Right atrium auricular region (tissue), 2 donors: ENCODE measurements around the gene ADAMTS2. TPM values are rescaled to one million over a fixed set of nuclear protein-coding genes. Genes with fewer than 3 reads are reported as not detected.

Experiments
- DNase-seq: peaks from one replicate; pipeline ENCODE4 v3.0.0-alpha.2; 2019; ENCODE audit warnings: low spot score
- H3K27ac ChIP-seq, 2 donors: fragments of 200-600 bp; sonication (generic); 1 replicate in 1 of 2; 2 replicates in 1 of 2; pipeline ENCODE4 v1.5.1; 2016 to 2019
- H3K27me3 ChIP-seq, 2 donors: fragments of 200-600 bp; sonication (generic); one replicate each; pipeline versions ENCODE4 v1.5.1 to v1.6.0; 2017 to 2019
- H3K36me3 ChIP-seq: fragments of 200-600 bp; sonication (generic); one replicate; pipeline ENCODE4 v1.5.1; 2016
- H3K4me1 ChIP-seq, 2 donors: fragments of 200-600 bp; sonication (generic); one replicate each; pipeline versions ENCODE4 v1.5.1 to v1.6.0; 2017 to 2019
- H3K4me3 ChIP-seq, 2 donors: fragments of 200-600 bp; sonication (generic); 1 replicate in 1 of 2; 2 replicates in 1 of 2; pipeline ENCODE4 v1.5.1; 2017 to 2019; ENCODE audit warnings: mild to moderate bottlenecking in 1 of 2, moderate library complexity in 1 of 2
- H3K9me3 ChIP-seq, 2 donors: fragments of 200-600 bp; sonication (generic); one replicate each; pipeline ENCODE4 v1.5.1; 2019
- total RNA-seq, 2 donors: library from RNA; depleted of rRNA; stranded (reverse); fragments of >200 nt; gene quantifications; one replicate each; pipeline ENCODE4 v1.1.0, GENCODE V29; 2016
- TF ChIP-seq, protein P1 (sequence below), 2 donors: fragments of 200-600 bp; sonication (generic); IDR thresholded peaks; one replicate each; pipeline ENCODE4 v1.5.1; 2019; ENCODE audit warnings: antibody characterized with exemption in 2 of 2

The ADAMTS2 gene
- total RNA-seq, 2 donors from 2014 or later: 13.6 to 13.7 TPM

DNA sequence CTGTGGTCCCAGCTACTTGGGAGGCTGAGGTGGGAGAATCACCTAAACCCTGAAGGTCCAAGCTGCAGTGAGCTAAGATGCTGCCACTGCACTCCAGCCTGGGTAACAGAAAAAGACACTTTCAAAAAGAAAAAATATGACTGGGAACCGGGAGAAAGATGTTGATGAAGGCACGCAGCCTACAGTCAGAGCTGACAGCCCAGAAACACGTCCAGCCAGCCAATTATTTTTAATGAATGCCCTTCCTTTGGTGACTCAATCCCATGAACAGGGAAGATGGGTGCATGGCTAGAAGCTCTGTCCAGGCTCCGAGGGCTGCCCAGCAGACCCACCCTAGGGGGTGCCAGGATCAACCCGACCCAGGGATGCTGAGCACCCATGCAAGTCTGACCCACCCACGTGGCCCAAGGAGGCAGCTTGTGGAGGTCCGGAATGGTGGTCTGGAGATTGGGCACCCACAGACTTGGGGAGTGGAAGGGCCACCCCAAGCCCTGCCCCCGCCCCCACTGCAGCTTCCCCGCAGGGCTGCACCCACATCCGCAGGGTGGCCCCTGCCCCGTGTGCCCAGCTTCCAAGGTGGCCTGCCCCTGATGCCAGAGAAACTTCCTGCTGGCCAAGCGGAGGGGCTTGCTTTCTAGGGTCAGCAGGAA, 51.0 kb downstream of the ADAMTS2 start:
- H3K36me3 ChIP-seq: no peaks in the 10 kb centered on the region
- H3K4me3 ChIP-seq: no peak overlapping the region
- peak overlapping the region in 1 of 2 donors; percentile 29 for H3K27ac ChIP-seq
- TF ChIP-seq, protein P1, sequence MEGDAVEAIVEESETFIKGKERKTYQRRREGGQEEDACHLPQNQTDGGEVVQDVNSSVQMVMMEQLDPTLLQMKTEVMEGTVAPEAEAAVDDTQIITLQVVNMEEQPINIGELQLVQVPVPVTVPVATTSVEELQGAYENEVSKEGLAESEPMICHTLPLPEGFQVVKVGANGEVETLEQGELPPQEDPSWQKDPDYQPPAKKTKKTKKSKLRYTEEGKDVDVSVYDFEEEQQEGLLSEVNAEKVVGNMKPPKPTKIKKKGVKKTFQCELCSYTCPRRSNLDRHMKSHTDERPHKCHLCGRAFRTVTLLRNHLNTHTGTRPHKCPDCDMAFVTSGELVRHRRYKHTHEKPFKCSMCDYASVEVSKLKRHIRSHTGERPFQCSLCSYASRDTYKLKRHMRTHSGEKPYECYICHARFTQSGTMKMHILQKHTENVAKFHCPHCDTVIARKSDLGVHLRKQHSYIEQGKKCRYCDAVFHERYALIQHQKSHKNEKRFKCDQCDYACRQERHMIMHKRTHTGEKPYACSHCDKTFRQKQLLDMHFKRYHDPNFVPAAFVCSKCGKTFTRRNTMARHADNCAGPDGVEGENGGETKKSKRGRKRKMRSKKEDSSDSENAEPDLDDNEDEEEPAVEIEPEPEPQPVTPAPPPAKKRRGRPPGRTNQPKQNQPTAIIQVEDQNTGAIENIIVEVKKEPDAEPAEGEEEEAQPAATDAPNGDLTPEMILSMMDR (IDR thresholded peaks at IDR 0.05): no peak
- peaks cover 0 to 4% of the 10 kb centered on the region in 2 donors for H3K9me3 ChIP-seq
- no peak for DNase-seq
- no peaks in the 10 kb centered on the region for H3K27me3 ChIP-seq
- peaks cover 0 to 5% of the 10 kb centered on the region in 2 donors for H3K4me1 ChIP-seq

DNA sequence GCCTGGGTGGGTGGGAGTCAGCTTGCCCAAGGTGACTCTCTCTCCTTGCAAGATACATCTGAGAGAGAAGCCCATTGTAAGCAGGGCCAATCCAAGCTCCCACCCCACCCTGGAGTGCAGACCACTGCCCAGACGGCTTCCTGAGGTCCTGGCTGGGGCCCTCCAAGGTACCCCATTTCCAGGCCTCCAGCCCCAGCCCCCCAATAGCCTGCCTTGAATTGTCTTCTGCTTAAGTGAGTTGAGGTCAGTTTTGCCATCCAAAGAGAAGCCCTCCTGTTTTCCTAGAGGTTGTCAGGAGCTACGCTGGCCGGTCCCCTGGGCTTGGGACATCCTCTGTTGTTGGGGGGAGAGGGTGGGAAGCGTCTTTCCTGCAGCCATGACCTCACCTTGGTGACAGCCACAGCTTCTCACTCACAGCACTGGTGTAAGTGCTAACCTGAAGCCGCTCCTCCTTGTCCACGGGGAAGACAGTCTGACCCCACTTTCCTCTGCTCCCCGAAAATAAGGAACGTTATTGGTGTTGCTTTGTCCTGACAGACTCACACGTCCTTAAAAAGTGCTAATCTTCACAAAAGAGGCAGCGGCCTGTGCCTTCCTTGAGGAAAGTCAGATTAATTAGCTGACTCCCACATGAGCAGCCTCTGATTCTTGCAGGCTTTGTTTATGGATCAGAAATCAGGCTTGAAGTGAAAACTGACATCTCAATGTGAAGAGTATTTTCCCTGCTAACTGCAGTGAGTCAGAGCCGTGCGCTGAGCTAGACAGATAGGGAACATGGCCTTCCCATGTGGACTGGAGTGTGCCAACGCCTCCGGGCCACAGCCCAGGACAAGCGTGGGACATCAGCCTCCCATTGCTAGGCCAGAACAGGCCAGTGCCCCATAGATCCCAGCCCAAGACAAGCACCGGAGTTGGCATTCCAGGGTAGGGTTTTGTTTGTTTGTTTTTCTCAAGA, 52.3 kb downstream of the ADAMTS2 start:
- H3K4me3 ChIP-seq: no peak overlapping the region
- no peaks in the 10 kb centered on the region for H3K9me3 ChIP-seq
- peaks cover 0 to 9% of the 10 kb centered on the region in 2 donors for H3K4me1 ChIP-seq
- H3K27ac ChIP-seq: no peak overlapping the region
- TF ChIP-seq, protein P1 (IDR thresholded peaks at IDR 0.05): no peak
- H3K36me3 ChIP-seq: no peaks in the 10 kb centered on the region
- H3K27me3 ChIP-seq: no peaks in the 10 kb centered on the region
- no peak for DNase-seq

- TF ChIP-seq, protein P1 (IDR thresholded peaks at IDR 0.05): no peak
- H3K4me1 ChIP-seq: peaks cover 0 to 8% of the 10 kb centered on the region in 2 donors
- H3K4me3 ChIP-seq: no peak overlapping the region
- no peak overlapping the region for H3K27ac ChIP-seq
- no peaks in the 10 kb centered on the region for H3K27me3 ChIP-seq
- no peak for DNase-seq
- H3K9me3 ChIP-seq: no peaks in the 10 kb centered on the region
- H3K36me3 ChIP-seq: no peaks in the 10 kb centered on the region
Observed at GRCh38 chr5:179292202-179292601, 53.1 kb downstream of the ADAMTS2 start.

GRCh38 chr5:179290681-179291540, 54.4 kb downstream of the ADAMTS2 start:
- DNase-seq: no peak
- no peak overlapping the region for H3K27ac ChIP-seq

More at GRCh38 chr5:179290681-179291540, 54.4 kb downstream of the ADAMTS2 start:
- Histone ChIP-seq H3K36me3 (no peaks in the 10 kb centered on the region), H3K4me1 (peaks cover 0 to 14% of the 10 kb centered on the region in 2 donors), H3K9me3 (no peaks in the 10 kb centered on the region), H3K27me3 (no peaks in the 10 kb centered on the region), H3K4me3 (no peak overlapping the region)
- TF ChIP-seq, protein P1 (IDR thresholded peaks at IDR 0.05): no peak
